Fibroblast of lung (primary cell): ENCODE measurements around the gene CD52.

ENCODE experiments used
- CTCF ChIP-seq, 2 donors: IDR thresholded peaks in 1 of 2; conservative IDR thresholded peaks in 1 of 2; 1 replicate in 1 of 2; 2 replicates in 1 of 2; pipeline ENCODE4 v1.5.1; 2011 to 2012; ENCODE audit warnings: low read length in 2 of 2, control low read depth in 1 of 2, inconsistent platforms in 1 of 2, low read depth in 1 of 2, mild to moderate bottlenecking in 1 of 2
- EZH2 ChIP-seq: IDR thresholded peaks from 2 replicates; pipeline ENCODE4 v1.5.1; 2012; ENCODE audit warnings: low read length, control low read depth, mild to moderate bottlenecking; ENCODE audit errors: missing control alignments

- TF ChIP-seq CTCF (conservative IDR thresholded peaks at IDR 0.05 in 1 of 2, IDR thresholded peaks at IDR 0.05 in 1 of 2; ENCODE audit: low read depth in 1 of 2, low read length in 2 of 2) (no peak), EZH2 (no peak)
Measured at GRCh38 chr1:26351590-26352337, 34.0 kb downstream of the CD52 start.
